ENCODE data around the gene TMEM184B.

TMEM184B gene

GRCh38 chr22:38286915-38287669 is 14.3 kb upstream of the TMEM184B start:
- TF ChIP-seq ZFX (IDR thresholded peaks at IDR 0.05) (no peak), CTCF (conservative IDR thresholded peaks at IDR 0.05) (no peak)
- H3K27ac ChIP-seq, result no peak overlapping the region

- no peak overlapping the region for H3K27ac ChIP-seq
- TF ChIP-seq CTCF (conservative IDR thresholded peaks at IDR 0.05) (no peak), ZFX (IDR thresholded peaks at IDR 0.05) (no peak)
Measured at GRCh38 chr22:38285018-38285417, 12.2 kb upstream of the TMEM184B start.

- H3K27ac ChIP-seq, result no peak overlapping the region
- TF ChIP-seq ZFX (IDR thresholded peaks at IDR 0.05) (no peak), CTCF (conservative IDR thresholded peaks at IDR 0.05) (no peak)
Measured at GRCh38 chr22:38284042-38284402, 11.2 kb upstream of the TMEM184B start.

GRCh38 chr22:38282397-38282796 is 9.6 kb upstream of the TMEM184B start:
- no peak overlapping the region for H3K27ac ChIP-seq

GRCh38 chr22:38276166-38276565 is 3.4 kb upstream of the TMEM184B start:
- TF ChIP-seq ZFX (IDR thresholded peaks at IDR 0.05) (no peak), CTCF (conservative IDR thresholded peaks at IDR 0.05) (no peak)
- no peak overlapping the region for H3K27ac ChIP-seq

More at GRCh38 chr22:38282397-38282796, 9.6 kb upstream of the TMEM184B start:
- TF ChIP-seq CTCF (conservative IDR thresholded peaks at IDR 0.05), result no peak
- no peak for TF ChIP-seq ZFX (IDR thresholded peaks at IDR 0.05)

- H3K27ac ChIP-seq, result peak overlapping the region; percentile 80
- no peak for TF ChIP-seq CTCF (conservative IDR thresholded peaks at IDR 0.05)
- no peak for TF ChIP-seq ZFX (IDR thresholded peaks at IDR 0.05)
Measured at GRCh38 chr22:38273135-38273826, 471 bp upstream of the TMEM184B start.

- peak overlapping the region; percentile 80 for H3K27ac ChIP-seq
- no peak for TF ChIP-seq ZFX (IDR thresholded peaks at IDR 0.05)
- TF ChIP-seq CTCF (conservative IDR thresholded peaks at IDR 0.05), result no peak
Measured at GRCh38 chr22:38271927-38272372, 860 bp downstream of the TMEM184B start.
